ENCODE data around the gene GPHB5. TPM values are rescaled to one million over a fixed set of nuclear protein-coding genes. Genes with fewer than 3 reads are reported as not detected.
A peak's percentile ranks its signal among the peaks of the same experiment; 100 is the strongest.

The GPHB5 gene
- total and polyA plus RNA-seq, 2 experiments from 2014 or later: not detected

- TF ChIP-seq ZNF462 (CRISPR knock-in tag; IDR thresholded peaks at IDR 0.05): no peak
- TF ChIP-seq, protein P1, sequence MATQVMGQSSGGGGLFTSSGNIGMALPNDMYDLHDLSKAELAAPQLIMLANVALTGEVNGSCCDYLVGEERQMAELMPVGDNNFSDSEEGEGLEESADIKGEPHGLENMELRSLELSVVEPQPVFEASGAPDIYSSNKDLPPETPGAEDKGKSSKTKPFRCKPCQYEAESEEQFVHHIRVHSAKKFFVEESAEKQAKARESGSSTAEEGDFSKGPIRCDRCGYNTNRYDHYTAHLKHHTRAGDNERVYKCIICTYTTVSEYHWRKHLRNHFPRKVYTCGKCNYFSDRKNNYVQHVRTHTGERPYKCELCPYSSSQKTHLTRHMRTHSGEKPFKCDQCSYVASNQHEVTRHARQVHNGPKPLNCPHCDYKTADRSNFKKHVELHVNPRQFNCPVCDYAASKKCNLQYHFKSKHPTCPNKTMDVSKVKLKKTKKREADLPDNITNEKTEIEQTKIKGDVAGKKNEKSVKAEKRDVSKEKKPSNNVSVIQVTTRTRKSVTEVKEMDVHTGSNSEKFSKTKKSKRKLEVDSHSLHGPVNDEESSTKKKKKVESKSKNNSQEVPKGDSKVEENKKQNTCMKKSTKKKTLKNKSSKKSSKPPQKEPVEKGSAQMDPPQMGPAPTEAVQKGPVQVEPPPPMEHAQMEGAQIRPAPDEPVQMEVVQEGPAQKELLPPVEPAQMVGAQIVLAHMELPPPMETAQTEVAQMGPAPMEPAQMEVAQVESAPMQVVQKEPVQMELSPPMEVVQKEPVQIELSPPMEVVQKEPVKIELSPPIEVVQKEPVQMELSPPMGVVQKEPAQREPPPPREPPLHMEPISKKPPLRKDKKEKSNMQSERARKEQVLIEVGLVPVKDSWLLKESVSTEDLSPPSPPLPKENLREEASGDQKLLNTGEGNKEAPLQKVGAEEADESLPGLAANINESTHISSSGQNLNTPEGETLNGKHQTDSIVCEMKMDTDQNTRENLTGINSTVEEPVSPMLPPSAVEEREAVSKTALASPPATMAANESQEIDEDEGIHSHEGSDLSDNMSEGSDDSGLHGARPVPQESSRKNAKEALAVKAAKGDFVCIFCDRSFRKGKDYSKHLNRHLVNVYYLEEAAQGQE (IDR thresholded peaks at IDR 0.05; ENCODE audit: unreplicated experiment): no peak
- TF ChIP-seq EZH2phosphoT487 (IDR thresholded peaks at IDR 0.05; ENCODE audit: unreplicated experiment): no peak
Observed at GRCh38 chr14:63292805-63293204, 25.9 kb downstream of the GPHB5 start (continued).

GRCh38 chr14:63290741-63291430, 27.8 kb downstream of the GPHB5 start:
- DNase-seq (ENCODE audit: low spot score) (no peak), ATAC-seq (no peak)
- H3K4me3 Mint-ChIP-seq: no peak overlapping the region
- Histone ChIP-seq H3K4me1 (ENCODE audit: insufficient read depth) (no peaks in the 10 kb centered on the region; the same call in none of the 2 replicates), H2AFZ (peak overlapping the region; percentile 60; the same call in 1 of the 2 replicates), H3K79me2 (replicated peaks; ENCODE audit: insufficient read depth) (no peaks in the 10 kb centered on the region), H3K4me2 (no peak overlapping the region), H3K36me3 (ENCODE audit: insufficient read depth) (no peaks in the 10 kb centered on the region), H3F3A (replicated peaks; ENCODE audit: low read depth) (no peaks in the 10 kb centered on the region), H3K9me2 (ENCODE audit: insufficient read depth) (peaks cover 7% of the 10 kb centered on the region; the same call in 1 of the 2 replicates), H3K27me3 (ENCODE audit: insufficient read depth) (no peaks in the 10 kb centered on the region), H3K4me3 (no peak overlapping the region), H3K27ac (ENCODE audit: low read depth) (no peak overlapping the region), H4K20me1 (replicated peaks; ENCODE audit: insufficient read depth) (no peaks in the 10 kb centered on the region)
- peak overlapping the region; percentile 89 for H3K27ac Mint-ChIP-seq
- no peaks in the 10 kb centered on the region for H3K27me3 Mint-ChIP-seq (ENCODE audit: insufficient read depth, low read depth, poor library complexity)
- H3K9me3 Mint-ChIP-seq: no peaks in the 10 kb centered on the region
- H3K36me3 Mint-ChIP-seq (ENCODE audit: low read depth): no peaks in the 10 kb centered on the region
- H3K4me1 Mint-ChIP-seq: peaks cover 13% of the 10 kb centered on the region
- TF ChIP-seq CREB1 (CRISPR knock-in tag; IDR thresholded peaks at IDR 0.05; ENCODE audit: low read depth) (no peak), EZH2 (IDR thresholded peaks at IDR 0.05; ENCODE audit: low read depth, unreplicated experiment) (no peak), ZNF331 (CRISPR knock-in tag; IDR thresholded peaks at IDR 0.05; ENCODE audit: low read depth) (no peak)
- TF ChIP-seq, protein P2, sequence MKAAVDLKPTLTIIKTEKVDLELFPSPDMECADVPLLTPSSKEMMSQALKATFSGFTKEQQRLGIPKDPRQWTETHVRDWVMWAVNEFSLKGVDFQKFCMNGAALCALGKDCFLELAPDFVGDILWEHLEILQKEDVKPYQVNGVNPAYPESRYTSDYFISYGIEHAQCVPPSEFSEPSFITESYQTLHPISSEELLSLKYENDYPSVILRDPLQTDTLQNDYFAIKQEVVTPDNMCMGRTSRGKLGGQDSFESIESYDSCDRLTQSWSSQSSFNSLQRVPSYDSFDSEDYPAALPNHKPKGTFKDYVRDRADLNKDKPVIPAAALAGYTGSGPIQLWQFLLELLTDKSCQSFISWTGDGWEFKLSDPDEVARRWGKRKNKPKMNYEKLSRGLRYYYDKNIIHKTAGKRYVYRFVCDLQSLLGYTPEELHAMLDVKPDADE (IDR thresholded peaks at IDR 0.05): no peak

Measured in GM23338 (cell line).